ENCODE data around the gene THAP11.

Gene THAP11

DNA sequence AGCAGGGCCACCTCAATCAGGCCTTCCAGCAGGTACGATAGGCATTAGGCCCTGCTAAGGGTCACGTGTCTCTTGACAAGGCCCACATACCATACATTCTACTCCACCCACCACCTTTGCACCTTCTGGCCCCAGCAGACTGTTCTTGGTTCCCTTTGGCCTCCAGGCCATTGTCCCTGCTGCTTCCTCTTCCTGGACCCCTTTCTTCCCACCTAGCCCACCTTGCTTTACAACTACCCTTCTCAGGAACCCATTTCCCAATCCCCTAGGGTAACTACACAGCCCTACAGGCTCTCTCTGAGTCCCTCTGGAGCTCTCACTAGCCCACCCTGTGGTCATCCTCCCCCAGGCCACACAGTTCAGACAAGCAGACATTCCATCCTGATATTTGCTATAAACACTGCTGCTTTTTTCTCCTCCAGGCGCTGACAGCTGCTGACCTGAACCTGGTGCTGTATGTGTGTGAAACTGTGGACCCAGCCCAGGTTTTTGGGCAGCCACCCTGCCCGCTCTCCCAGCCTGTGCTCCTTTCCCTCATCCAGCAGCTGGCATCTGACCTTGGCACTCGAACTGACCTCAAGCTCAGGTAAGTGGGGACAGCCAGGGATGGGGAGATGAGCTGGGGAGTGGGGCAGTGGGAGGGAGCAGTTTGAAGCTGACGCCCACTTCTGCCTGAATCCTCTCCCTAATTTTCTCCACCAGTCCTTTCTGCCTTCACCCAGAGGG, 41.2 kb downstream of the THAP11 start:
- no peak for DNase-seq (ENCODE audit: low read depth in 2 of 2, low spot score in 1 of 2)

DNA sequence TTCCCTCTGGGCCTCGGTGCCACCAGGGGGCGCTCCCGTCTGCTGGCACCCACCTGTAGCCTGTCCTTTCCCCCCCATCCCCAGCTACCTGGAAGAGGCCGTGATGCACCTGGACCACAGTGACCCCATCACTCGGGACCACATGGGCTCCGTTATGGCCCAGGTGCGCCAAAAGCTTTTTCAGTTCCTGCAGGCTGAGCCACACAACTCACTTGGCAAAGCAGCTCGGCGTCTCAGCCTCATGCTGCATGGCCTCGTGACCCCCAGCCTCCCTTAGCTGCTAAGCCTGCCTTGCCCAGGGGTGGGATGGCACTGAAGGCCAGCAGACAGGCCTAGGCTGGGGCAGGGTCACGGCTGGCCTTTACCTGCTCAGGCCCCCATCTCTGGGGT, 41.7 kb downstream of the THAP11 start:
- peak; percentile 47 to 54 for DNase-seq (ENCODE audit: low read depth in 2 of 2, low spot score in 1 of 2)

DNA sequence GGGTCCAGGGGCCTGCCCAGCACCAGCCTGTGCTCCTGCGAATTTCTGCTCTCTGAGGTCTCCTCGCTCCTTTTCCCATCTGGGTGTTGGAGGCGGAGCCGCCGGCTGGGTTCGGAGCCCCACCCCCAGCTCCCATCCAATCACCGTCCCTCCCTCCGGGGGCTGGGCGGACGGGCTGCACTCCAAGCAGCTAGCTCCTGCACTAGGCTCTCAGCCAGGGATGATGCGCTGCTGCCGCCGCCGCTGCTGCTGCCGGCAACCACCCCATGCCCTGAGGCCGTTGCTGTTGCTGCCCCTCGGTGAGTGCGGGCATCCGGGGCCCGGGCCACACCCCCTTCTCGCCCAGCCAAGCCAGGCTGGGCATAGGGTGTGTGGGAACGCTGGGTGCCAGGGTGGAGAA, 42.6 kb downstream of the THAP11 start, which contains the start of gene NRN1L:
NRN1L (plus strand) TSS at position 202 of the 400 bp plus-strand sequence; CDS start at position 221, 19 bp downstream.
- DNase-seq (ENCODE audit: low read depth in 2 of 2, low spot score in 1 of 2) = no peak

DNA sequence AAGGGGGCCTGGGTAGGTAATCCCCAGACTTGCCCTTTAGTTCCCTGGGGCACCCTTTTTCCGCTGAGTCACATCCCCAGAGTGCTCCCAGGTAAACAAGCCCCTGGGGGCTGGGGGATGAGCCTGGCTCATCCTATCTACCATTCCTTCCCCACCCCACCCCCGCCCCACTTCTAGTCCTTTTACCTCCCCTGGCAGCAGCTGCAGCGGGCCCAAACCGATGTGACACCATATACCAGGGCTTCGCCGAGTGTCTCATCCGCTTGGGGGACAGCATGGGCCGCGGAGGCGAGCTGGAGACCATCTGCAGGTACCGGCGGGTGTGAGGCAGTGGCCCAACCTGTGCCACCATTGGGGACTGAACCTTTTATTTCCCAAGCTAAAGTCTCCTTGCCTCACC, 43.4 kb downstream of the THAP11 start:
- DNase-seq (ENCODE audit: low read depth in 2 of 2, low spot score in 1 of 2) = no peak

DNA sequence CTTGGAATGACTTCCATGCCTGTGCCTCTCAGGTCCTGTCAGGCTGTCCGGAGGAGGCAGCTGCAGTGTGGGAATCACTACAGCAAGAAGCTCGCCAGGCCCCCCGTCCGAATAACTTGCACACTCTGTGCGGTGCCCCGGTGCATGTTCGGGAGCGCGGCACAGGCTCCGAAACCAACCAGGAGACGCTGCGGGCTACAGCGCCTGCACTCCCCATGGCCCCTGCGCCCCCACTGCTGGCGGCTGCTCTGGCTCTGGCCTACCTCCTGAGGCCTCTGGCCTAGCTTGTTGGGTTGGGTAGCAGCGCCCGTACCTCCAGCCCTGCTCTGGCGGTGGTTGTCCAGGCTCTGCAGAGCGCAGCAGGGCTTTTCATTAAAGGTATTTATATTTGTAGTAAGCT, 43.9 kb downstream of the THAP11 start:
- no peak for DNase-seq (ENCODE audit: low read depth in 2 of 2, low spot score in 1 of 2)

DNA sequence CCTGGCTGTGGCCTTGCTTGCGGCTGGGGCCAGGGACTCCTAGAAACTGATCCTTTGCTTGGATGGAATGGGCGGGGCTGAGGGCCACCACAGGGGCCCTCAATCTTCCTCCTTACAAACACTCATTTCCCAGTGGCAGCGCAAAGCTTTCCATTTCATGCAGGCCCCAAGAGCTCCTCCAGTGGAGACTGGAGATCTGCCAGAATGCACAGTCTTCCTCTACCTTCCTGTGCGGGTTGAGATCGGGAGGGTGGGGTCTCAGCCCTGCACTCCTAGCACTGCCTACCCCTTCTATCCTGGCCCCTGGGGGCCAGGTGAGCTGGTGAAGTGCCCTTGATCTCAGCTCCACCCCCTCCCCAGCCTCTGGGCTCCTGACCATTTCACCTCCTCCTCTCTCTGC, 44.3 kb downstream of the THAP11 start:
- DNase-seq (ENCODE audit: low read depth in 2 of 2, low spot score in 1 of 2) = no peak

DNA sequence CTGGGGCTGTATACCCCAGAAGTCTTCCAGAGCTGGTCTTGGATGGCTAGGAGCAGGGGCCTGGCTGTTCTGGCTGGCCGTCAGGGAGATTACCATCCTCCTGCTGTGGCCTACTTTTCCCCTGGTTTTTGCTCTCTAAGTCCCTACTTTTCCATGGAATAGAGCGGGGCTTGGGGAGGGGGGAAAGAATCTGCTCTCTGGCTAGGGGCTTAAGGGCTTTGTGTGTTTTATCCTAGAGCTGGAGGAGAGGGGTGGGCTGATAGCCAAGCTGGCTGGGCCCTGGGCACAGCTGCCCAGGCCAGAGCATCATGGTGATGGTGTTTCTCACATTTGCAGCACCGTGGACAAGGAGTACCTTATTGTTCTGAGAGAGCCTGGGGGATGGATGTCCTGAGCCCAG, 46.2 kb downstream of the THAP11 start:
- no peak for DNase-seq (ENCODE audit: low read depth in 2 of 2, low spot score in 1 of 2)

DNA sequence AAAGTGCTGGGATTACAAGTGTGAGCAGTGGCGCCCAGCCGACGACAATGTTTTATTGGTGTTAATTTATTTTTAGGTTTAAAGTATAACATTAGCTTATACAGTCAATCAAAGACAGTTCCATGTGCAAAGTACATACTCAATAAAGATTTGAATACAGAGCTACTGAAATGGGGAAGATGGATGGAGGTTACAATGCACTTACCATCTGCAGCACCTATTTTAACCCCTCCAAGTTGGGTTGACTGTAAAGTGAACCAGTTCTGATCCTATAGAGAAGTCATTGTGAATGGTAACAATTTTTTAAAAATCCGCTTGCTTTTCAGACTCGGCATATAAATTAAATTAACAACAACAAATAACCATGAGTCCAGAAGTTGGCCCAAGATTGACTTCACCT, 50.3 kb downstream of the THAP11 start:
- DNase-seq (ENCODE audit: low read depth in 2 of 2, low spot score in 1 of 2) = no peak

DNA sequence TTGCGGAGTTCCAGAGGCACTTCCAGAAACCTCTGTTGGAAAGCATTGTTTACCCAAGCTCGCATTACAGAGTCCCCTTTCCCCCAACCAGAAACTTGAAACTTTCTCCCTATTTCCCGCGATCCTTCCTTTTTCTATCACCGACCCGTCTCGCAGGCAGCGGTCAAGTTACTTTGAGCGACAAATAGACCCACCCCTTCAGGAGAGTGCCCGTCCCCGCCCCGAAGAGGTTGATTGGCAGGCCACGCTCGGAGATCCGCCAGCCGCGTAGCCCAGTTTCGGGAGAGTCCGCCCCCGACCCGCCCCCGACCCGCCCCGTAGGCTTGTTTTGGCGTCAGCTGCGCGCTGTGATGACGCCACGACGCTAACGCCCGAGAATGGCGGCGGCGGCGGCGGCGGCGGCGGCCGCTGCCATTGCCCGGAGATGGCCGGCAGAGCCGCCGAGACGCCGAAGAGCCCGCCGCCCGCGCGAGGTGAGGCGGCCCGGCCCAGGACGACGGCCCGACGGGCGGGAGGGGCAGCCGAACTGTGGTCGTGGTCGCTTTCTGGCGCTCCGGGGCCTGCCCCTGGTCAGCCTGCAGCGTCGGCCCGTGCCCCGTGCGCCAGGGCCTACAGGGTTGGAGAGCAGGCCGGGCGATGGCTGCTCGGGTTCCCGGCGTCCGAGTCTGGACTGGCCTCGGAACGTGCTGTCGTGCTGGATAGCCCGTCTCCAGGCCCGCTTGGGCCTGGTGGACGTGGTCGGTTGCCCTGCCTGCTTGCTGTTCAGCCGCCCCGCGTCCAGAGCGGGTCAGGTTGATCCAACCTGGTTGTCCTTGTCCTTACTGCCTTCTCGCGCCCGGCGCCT, 51.0 kb downstream of the THAP11 start, which contains the start of gene PSKH1:
PSKH1 (plus strand) TSS at position 356 of the 844 bp plus-strand sequence. CDS start 15,496 bp downstream, outside the sequence.
- peak; percentile 84 to 88 for DNase-seq (ENCODE audit: low read depth in 2 of 2, low spot score in 1 of 2)

All from stimulated activated CD8-positive, alpha-beta memory T cell treated with anti-CD3 and anti-CD28 coated beads, Interleukin-4, amount 100 ng/mL, for 1 hour (primary cell).